ENCODE data around the gene RAMAC.

DNA sequence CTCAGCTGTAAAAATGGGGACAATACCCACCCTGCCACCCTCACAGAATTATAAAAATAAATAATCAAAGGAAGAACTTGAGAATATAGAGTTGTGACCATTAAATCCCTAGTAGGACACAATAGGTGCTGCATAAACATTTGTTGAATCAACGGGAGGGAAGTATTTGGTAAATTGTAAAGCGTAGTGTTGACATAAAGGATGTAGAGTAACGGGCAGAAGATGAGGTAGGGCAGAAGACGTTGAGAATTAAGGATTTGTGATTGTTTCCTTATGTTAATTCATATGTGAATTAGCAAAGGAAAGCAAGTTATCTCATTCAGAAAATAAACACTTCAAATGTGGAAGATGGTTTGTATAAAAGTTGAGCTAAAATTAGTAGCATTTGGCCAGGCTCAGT, 7.1 kb downstream of the RAMAC start:
- TF ChIP-seq, protein P1, sequence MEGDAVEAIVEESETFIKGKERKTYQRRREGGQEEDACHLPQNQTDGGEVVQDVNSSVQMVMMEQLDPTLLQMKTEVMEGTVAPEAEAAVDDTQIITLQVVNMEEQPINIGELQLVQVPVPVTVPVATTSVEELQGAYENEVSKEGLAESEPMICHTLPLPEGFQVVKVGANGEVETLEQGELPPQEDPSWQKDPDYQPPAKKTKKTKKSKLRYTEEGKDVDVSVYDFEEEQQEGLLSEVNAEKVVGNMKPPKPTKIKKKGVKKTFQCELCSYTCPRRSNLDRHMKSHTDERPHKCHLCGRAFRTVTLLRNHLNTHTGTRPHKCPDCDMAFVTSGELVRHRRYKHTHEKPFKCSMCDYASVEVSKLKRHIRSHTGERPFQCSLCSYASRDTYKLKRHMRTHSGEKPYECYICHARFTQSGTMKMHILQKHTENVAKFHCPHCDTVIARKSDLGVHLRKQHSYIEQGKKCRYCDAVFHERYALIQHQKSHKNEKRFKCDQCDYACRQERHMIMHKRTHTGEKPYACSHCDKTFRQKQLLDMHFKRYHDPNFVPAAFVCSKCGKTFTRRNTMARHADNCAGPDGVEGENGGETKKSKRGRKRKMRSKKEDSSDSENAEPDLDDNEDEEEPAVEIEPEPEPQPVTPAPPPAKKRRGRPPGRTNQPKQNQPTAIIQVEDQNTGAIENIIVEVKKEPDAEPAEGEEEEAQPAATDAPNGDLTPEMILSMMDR (IDR thresholded peaks at IDR 0.05): no peak
- TF ChIP-seq POLR2A (IDR thresholded peaks at IDR 0.05): no peak
